GM18867 (cell line): ENCODE measurements around the gene SLC7A6.

Source experiments
- ATAC-seq: cut with Tn5 transposase; IDR thresholded peaks from one replicate; pipeline ENCODE4 v1.9.1; 2021; ENCODE audit warnings: mild to moderate bottlenecking, moderate library complexity; ENCODE audit not compliant: unreplicated experiment

SLC7A6 gene

GRCh38 chr16:68339214-68339613, 74.9 kb downstream of the SLC7A6 start:
- ATAC-seq = no peak

GRCh38 chr16:68342620-68343019, 78.3 kb downstream of the SLC7A6 start:
- no peak for ATAC-seq

GRCh38 chr16:68343137-68343536, 78.8 kb downstream of the SLC7A6 start:
- ATAC-seq = no peak

- no peak for ATAC-seq
Observed at GRCh38 chr16:68344252-68344651, 79.9 kb downstream of the SLC7A6 start.

- no peak for ATAC-seq
Observed at GRCh38 chr16:68345351-68345810, 81.1 kb downstream of the SLC7A6 start.

GRCh38 chr16:68345958-68346635, 81.8 kb downstream of the SLC7A6 start:
- no peak for ATAC-seq

- no peak for ATAC-seq
Observed at GRCh38 chr16:68346892-68347480, 82.7 kb downstream of the SLC7A6 start.

- ATAC-seq = no peak
Observed at GRCh38 chr16:68347605-68348004, 83.3 kb downstream of the SLC7A6 start.

- ATAC-seq = no peak
Observed at GRCh38 chr16:68348639-68349445, 84.5 kb downstream of the SLC7A6 start.

GRCh38 chr16:68349838-68350410, 85.6 kb downstream of the SLC7A6 start:
- ATAC-seq = no peak

GRCh38 chr16:68350813-68351350, 86.6 kb downstream of the SLC7A6 start:
- ATAC-seq = no peak
